Measurements from ENCODE around the gene SMYD3. TPM values are rescaled to one million over a fixed set of nuclear protein-coding genes. Genes with fewer than 3 reads are reported as not detected.

Gene SMYD3
- total and polyA plus RNA-seq, 2 donors (not counting 3 experiments of a cell fraction or from before 2014, with no cell fraction given) = 16.0 to 32.1 TPM

GRCh38 chr1:245807306-245807705 is 699.8 kb downstream of the SMYD3 start:
- intact Hi-C loops (cut with micrococcal nuclease) = no loop called here
- Histone ChIP-seq H3K9ac (replicated peaks; ENCODE audit: extremely low read depth, insufficient read depth, low read length) (no peak overlapping the region), H3K4me3 (replicated peaks in 1 of 3; ENCODE audit: insufficient read depth in 1 of 3, low read depth in 1 of 3, low read length in 3 of 3) (no peak overlapping the region), H2AFZ (ENCODE audit: low read depth, low read length) (no peak overlapping the region), H3K9me1 (replicated peaks; ENCODE audit: control insufficient read depth, extremely low read depth, insufficient read depth, low read length) (no peaks in the 10 kb centered on the region), H3K27ac (ENCODE audit: insufficient read depth, low read depth, low read length) (no peak overlapping the region), H4K20me1 (replicated peaks; ENCODE audit: control insufficient read depth, extremely low read depth, insufficient read depth, low read length) (no peaks in the 10 kb centered on the region), H3K4me1 (ENCODE audit: control insufficient read depth, extremely low read depth, insufficient read depth, low read length) (no peaks in the 10 kb centered on the region), H3K79me2 (ENCODE audit: control insufficient read depth, insufficient read depth, low read length) (no peaks in the 10 kb centered on the region), H3K36me3 (ENCODE audit: control insufficient read depth in 2 of 2, extremely low read depth in 1 of 2, insufficient read depth in 2 of 2, low read length in 2 of 2) (no peaks in the 10 kb centered on the region), H3K4me2 (ENCODE audit: insufficient read depth, low read length) (no peak overlapping the region), H3K27me3 (ENCODE audit: control insufficient read depth in 2 of 2, insufficient read depth in 2 of 2, low read length in 2 of 2) (no peaks in the 10 kb centered on the region), H3K9me3 (replicated peaks; ENCODE audit: control insufficient read depth, insufficient read depth, low read length) (no peaks in the 10 kb centered on the region)
- POLR2A ChIA-PET = no interaction called here
- dilution Hi-C loops (cut with MboI; ENCODE audit: extremely low pct_ligation_motif_present, low sequenced_read_pairs) = no loop called here
- no TSS peak for BruUV-seq (replicated peaks)
- DNase-seq (ENCODE audit: low read depth, low spot score) (no peak), FAIRE-seq (no peak)
- no peak for TF ChIP-seq FOS (IDR thresholded peaks at IDR 0.05; ENCODE audit: borderline replicate concordance, insufficient read depth, low read length)
- TF ChIP-seq JUN (IDR thresholded peaks at IDR 0.05; ENCODE audit: borderline replicate concordance, insufficient read depth, insufficient read length, low read depth) = no peak
- no peak for TF ChIP-seq POLR2AphosphoS5 (IDR thresholded peaks at IDR 0.05; ENCODE audit: insufficient read depth, low read depth, low read length)
- no peak for TF ChIP-seq GATA2 (IDR thresholded peaks at IDR 0.05; ENCODE audit: insufficient read depth, insufficient read length, low read depth, low read length)
- no peak for TF ChIP-seq CTCF (IDR thresholded peaks at IDR 0.05; ENCODE audit: extremely low read depth in 1 of 2, insufficient read depth in 1 of 2, low read depth in 1 of 2, low read length in 2 of 2)
- TF ChIP-seq POLR2A (IDR thresholded peaks at IDR 0.05; ENCODE audit: low read depth, low read length) = no peak
- TF ChIP-seq MYC (IDR thresholded peaks at IDR 0.05; ENCODE audit: low read depth, low read length) = no peak
- no peak for TF ChIP-seq EZH2 (IDR thresholded peaks at IDR 0.05; ENCODE audit: borderline replicate concordance, low read depth, low read length, severe bottlenecking)
- no peak for TF ChIP-seq MAX (IDR thresholded peaks at IDR 0.05; ENCODE audit: insufficient read depth, insufficient read length)
- CTCF ChIA-PET = no interaction called here
